Endothelial cell of umbilical vein (primary cell): Measurements from ENCODE around the gene CNPY3. TPM values are rescaled to one million over a fixed set of nuclear protein-coding genes. Genes with fewer than 3 reads are reported as not detected.

Experiments used
- BruUV-seq: library from RNA; stranded (reverse); fragments of 400-500 nt; replicated peaks from 2 replicates; lab custom pipeline; 2021; lab: Mats Ljungman, UMichigan
- CTCF ChIA-PET: fragments of 300-600, 350-600 bp; sonication (Branson Sonifier 250); formaldehyde crosslinking; loops from one replicate; lab custom pipeline; 2021; ENCODE audit warnings: antibody characterized with exemption, inconsistent platforms; lab: Charles Lee
- POLR2A ChIA-PET: fragments of 300-600, 350-600 bp; sonication (Branson Sonifier 250); formaldehyde crosslinking; loops from one replicate; lab custom pipeline; 2021; ENCODE audit warnings: antibody characterized with exemption, inconsistent platforms; lab: Charles Lee
- DNase-seq: peaks from one replicate; pipeline ENCODE4 v3.0.0-alpha.2; 2011; ENCODE audit warnings: low read depth, low spot score
- FAIRE-seq: peaks from 2 replicates; lab custom pipeline; 2011; peaks lifted over from hg19 to GRCh38; lab: Jason Lieb, UNC
- H2AFZ ChIP-seq: 2 replicates; pipeline ENCODE4 v1.6.0; 2012; ENCODE audit warnings: low read depth, low read length, control low read depth, inconsistent platforms
- H3K27ac ChIP-seq: 2 replicates; pipeline ENCODE4 v1.5.1; 2011; ENCODE audit warnings: low read depth, mild to moderate bottlenecking, control low read depth, low read length, moderate library complexity; ENCODE audit not compliant: insufficient read depth
- H3K27me3 ChIP-seq, 2 experiments: 2 replicates each; pipeline versions ENCODE4 v1.6.0 to v1.6.1; 2011; ENCODE audit warnings: low read length in 2 of 2, mixed read lengths in 1 of 2; ENCODE audit not compliant: control insufficient read depth in 2 of 2, insufficient read depth in 2 of 2
- H3K36me3 ChIP-seq, 2 experiments: 2 replicates in 1 of 2; 3 replicates in 1 of 2; pipeline ENCODE4 v1.5.1; 2011; ENCODE audit warnings: low read length in 2 of 2, mild to moderate bottlenecking in 1 of 2, moderate library complexity in 1 of 2; ENCODE audit not compliant: control insufficient read depth in 2 of 2, insufficient read depth in 2 of 2; ENCODE audit errors: extremely low read depth in 1 of 2
- H3K4me1 ChIP-seq: 3 replicates; pipeline ENCODE4 v1.5.1; 2011; ENCODE audit warnings: mild to moderate bottlenecking, low read length; ENCODE audit not compliant: control insufficient read depth, insufficient read depth; ENCODE audit errors: extremely low read depth
- H3K4me2 ChIP-seq: 2 replicates; pipeline ENCODE4 v1.6.1; 2011; ENCODE audit warnings: low read length, control low read depth, mixed read lengths; ENCODE audit not compliant: insufficient read depth
- H3K4me3 ChIP-seq, 3 experiments: fragments of 200-600 bp in 1 of 3; sonication (generic), shearing (Covaris generic) in 1 of 3; replicated peaks in 1 of 3; 2 replicates each; pipeline ENCODE4 v1.5.1; 2011 to 2016; ENCODE audit warnings: control low read depth in 3 of 3, low read length in 3 of 3, mild to moderate bottlenecking in 2 of 3, inconsistent platforms in 1 of 3, low read depth in 1 of 3, moderate library complexity in 1 of 3; ENCODE audit not compliant: insufficient read depth in 1 of 3
- H3K79me2 ChIP-seq: 2 replicates; pipeline ENCODE4 v1.6.0; 2012; ENCODE audit warnings: low read length, inconsistent platforms; ENCODE audit not compliant: control insufficient read depth, insufficient read depth
- H3K9ac ChIP-seq: replicated peaks from 2 replicates; pipeline ENCODE3; 2011; ENCODE audit warnings: low read length, control low read depth; ENCODE audit not compliant: insufficient read depth; ENCODE audit errors: extremely low read depth
- H3K9me1 ChIP-seq: replicated peaks from 3 replicates; pipeline ENCODE4 v1.6.0; 2011; ENCODE audit warnings: mild to moderate bottlenecking, low read length; ENCODE audit not compliant: control insufficient read depth, insufficient read depth; ENCODE audit errors: extremely low read depth
- H3K9me3 ChIP-seq: replicated peaks from 2 replicates; pipeline ENCODE4 v1.5.1; 2012; ENCODE audit warnings: low read length, inconsistent platforms; ENCODE audit not compliant: control insufficient read depth, insufficient read depth
- H4K20me1 ChIP-seq: replicated peaks from 2 replicates; pipeline ENCODE3; 2011; ENCODE audit warnings: mild to moderate bottlenecking, low read length; ENCODE audit not compliant: control insufficient read depth, insufficient read depth; ENCODE audit errors: extremely low read depth
- CTCF ChIP-seq, 2 donors: IDR thresholded peaks; 1 replicate in 1 of 2; 2 replicates in 1 of 2; pipeline ENCODE4 v1.5.1; 2011; ENCODE audit warnings: low read length in 2 of 2, mild to moderate bottlenecking in 2 of 2, moderate library complexity in 2 of 2, control low read depth in 1 of 2, inconsistent platforms in 1 of 2, low read depth in 1 of 2; ENCODE audit not compliant: insufficient read depth in 1 of 2; ENCODE audit errors: extremely low read depth in 1 of 2
- FOS ChIP-seq: IDR thresholded peaks from 2 replicates; pipeline ENCODE4 v1.6.1; 2011; ENCODE audit warnings: mild to moderate bottlenecking, low read length, moderate library complexity, borderline replicate concordance; ENCODE audit not compliant: insufficient read depth
- GATA2 ChIP-seq: IDR thresholded peaks from 2 replicates; pipeline ENCODE4 v1.7.0; 2011; ENCODE audit warnings: low read depth, mild to moderate bottlenecking, moderate library complexity, mixed read lengths, low read length; ENCODE audit not compliant: insufficient read length, insufficient read depth
- JUN ChIP-seq: IDR thresholded peaks from 2 replicates; pipeline ENCODE4 v1.6.1; 2011; ENCODE audit warnings: borderline replicate concordance, low read depth; ENCODE audit not compliant: insufficient read length, insufficient read depth
- MAX ChIP-seq: IDR thresholded peaks from 2 replicates; pipeline ENCODE4 v1.6.1; 2011; ENCODE audit not compliant: insufficient read depth, insufficient read length
- POLR2A ChIP-seq: IDR thresholded peaks from 2 replicates; pipeline ENCODE4 v1.6.1; 2012; ENCODE audit warnings: low read depth, mild to moderate bottlenecking, control low read depth, low read length
- POLR2AphosphoS5 ChIP-seq: IDR thresholded peaks from 2 replicates; pipeline ENCODE4 v1.6.1; 2012; ENCODE audit warnings: low read depth, mild to moderate bottlenecking, control low read depth, low read length, moderate library complexity; ENCODE audit not compliant: insufficient read depth
- dilution Hi-C: fragments of 300-500 bp; cut with MboI; formaldehyde crosslinking; loops from one replicate; pipeline ENCODE4 v1.15.0; 2019; ENCODE audit warnings: low sequenced_read_pairs; ENCODE audit not compliant: extremely low pct_ligation_motif_present
- intact Hi-C: fragments of 100-400 bp; cut with micrococcal nuclease; formaldehyde crosslinking; loops from one replicate; pipeline ENCODE4 v1.10.0; 2022
- polyA plus RNA-seq, 4 experiments: library from polyadenylated mRNA; depleted of rRNA in 3 of 4; stranded (reverse) in 3 of 4; unstranded in 1 of 4; fragments of >200 nt; gene quantifications; 2 replicates each; pipeline versions ENCODE4 v1.2.1 to v1.2.3, GENCODE V29; 2011 to 2012; ENCODE audit warnings: missing spikeins in 1 of 4
- total RNA-seq: library from RNA; stranded (reverse); gene quantifications from 2 replicates; pipeline ENCODE4 v1.2.3, GENCODE V29; 2021

The CNPY3 gene
- total and polyA plus RNA-seq, 2 donors (not counting 3 experiments of a cell fraction or from before 2014, with no cell fraction given), result 40.8 to 53.1 TPM

DNA sequence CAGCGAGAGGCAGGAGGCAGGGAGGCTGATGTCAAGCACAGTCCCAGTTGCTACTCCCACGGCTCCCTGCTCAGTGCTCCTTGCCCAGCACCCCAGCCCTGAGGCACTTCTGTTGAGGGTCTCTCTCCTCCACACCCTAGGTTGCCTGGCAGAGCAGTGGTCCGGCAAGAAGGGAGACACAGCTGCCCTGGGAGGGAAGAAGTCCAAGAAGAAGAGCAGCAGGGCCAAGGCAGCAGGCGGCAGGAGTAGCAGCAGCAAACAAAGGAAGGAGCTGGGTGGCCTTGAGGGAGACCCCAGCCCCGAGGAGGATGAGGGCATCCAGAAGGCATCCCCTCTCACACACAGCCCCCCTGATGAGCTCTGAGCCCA is 9.1 kb downstream of the CNPY3 start:
- H3K4me2 ChIP-seq, result no peak overlapping the region
- peaks cover 5 to 38% of the 10 kb centered on the region in 2 experiments for H3K36me3 ChIP-seq
- no peak overlapping the region for H3K27ac ChIP-seq
- DNase-seq, result no peak
- TF ChIP-seq JUN (no peak), POLR2A (no peak), CTCF (IDR thresholded peaks at IDR 0.05; ENCODE audit: extremely low read depth in 1 of 2, insufficient read depth in 1 of 2, low read depth in 1 of 2, low read length in 2 of 2) (no peak), POLR2AphosphoS5 (no peak), GATA2 (no peak), FOS (no peak), MAX (no peak)
- intact Hi-C loops (no loop called here), dilution Hi-C loops (no loop called here)
- H4K20me1 ChIP-seq, result no peaks in the 10 kb centered on the region
- peaks cover 9% of the 10 kb centered on the region for H3K4me1 ChIP-seq
- no TSS peak for BruUV-seq
- no peaks in the 10 kb centered on the region for H3K27me3 ChIP-seq
- peaks cover 4% of the 10 kb centered on the region for H3K79me2 ChIP-seq
- ChIA-PET CTCF (no interaction called here), POLR2A (no interaction called here)
- no peaks in the 10 kb centered on the region for H3K9me3 ChIP-seq
- H2AFZ ChIP-seq, result no peak overlapping the region
- FAIRE-seq, result no peak
- no peak overlapping the region for H3K4me3 ChIP-seq
- H3K9me1 ChIP-seq, result no peaks in the 10 kb centered on the region
- H3K9ac ChIP-seq, result no peak overlapping the region
